ENCODE data around the gene C14orf132.

- TF ChIP-seq, protein P1, sequence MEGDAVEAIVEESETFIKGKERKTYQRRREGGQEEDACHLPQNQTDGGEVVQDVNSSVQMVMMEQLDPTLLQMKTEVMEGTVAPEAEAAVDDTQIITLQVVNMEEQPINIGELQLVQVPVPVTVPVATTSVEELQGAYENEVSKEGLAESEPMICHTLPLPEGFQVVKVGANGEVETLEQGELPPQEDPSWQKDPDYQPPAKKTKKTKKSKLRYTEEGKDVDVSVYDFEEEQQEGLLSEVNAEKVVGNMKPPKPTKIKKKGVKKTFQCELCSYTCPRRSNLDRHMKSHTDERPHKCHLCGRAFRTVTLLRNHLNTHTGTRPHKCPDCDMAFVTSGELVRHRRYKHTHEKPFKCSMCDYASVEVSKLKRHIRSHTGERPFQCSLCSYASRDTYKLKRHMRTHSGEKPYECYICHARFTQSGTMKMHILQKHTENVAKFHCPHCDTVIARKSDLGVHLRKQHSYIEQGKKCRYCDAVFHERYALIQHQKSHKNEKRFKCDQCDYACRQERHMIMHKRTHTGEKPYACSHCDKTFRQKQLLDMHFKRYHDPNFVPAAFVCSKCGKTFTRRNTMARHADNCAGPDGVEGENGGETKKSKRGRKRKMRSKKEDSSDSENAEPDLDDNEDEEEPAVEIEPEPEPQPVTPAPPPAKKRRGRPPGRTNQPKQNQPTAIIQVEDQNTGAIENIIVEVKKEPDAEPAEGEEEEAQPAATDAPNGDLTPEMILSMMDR (IDR thresholded peaks at IDR 0.05), result no peak
- TF ChIP-seq POLR2A (IDR thresholded peaks at IDR 0.05), result no peak
Observed at GRCh38 chr14:95994593-95994928, 44.6 kb upstream of the C14orf132 start.

Measured in Peyer's patch (tissue), 4 donors.